Measurements from ENCODE around the gene RNF220.

The RNF220 gene

GRCh38 chr1:44631333-44631646 lies 226.2 kb downstream of the RNF220 start (continued):
- no peak for TF ChIP-seq ZXDB (tag by site-specific recombination; IDR thresholded peaks at IDR 0.05)

GRCh38 chr1:44631647-44632539 lies 226.8 kb downstream of the RNF220 start:
- Histone ChIP-seq H3K9me3 (ENCODE audit: control insufficient read depth, insufficient read depth, low read depth, low read length) (no peaks in the 10 kb centered on the region), H3K4me1 (ENCODE audit: control insufficient read depth, insufficient read depth, low read length) (no peaks in the 10 kb centered on the region), H3K36me3 (ENCODE audit: control insufficient read depth in 2 of 2, insufficient read depth in 1 of 2, low read length in 2 of 2) (peaks cover 0 to 42% of the 10 kb centered on the region in 2 experiments; a peak in 1 of 3 replicates), H3K27ac (ENCODE audit: extremely low read depth, low read depth, low read length) (peak overlapping the region; percentile 100), H3K4me3 (ENCODE audit: low read depth, low read length) (peak overlapping the region; percentile 69)
- ChIA-PET POLR2A (interaction anchor here (0.6 to 4.0 kb wide), 16 partner anchors 8 to 250 kb away, joined by 3 to 27 read pairs (median 6); partner anchors contain the start of genes ARMH1, RNF220, RPS8 and TMEM53), CTCF (interaction anchor here (0.9 to 7.3 kb wide), 6 partner anchors 16 to 414 kb away, joined by 3 to 47 read pairs (median 6); no protein-coding TSS in a partner anchor)
- TF ChIP-seq, protein P1, sequence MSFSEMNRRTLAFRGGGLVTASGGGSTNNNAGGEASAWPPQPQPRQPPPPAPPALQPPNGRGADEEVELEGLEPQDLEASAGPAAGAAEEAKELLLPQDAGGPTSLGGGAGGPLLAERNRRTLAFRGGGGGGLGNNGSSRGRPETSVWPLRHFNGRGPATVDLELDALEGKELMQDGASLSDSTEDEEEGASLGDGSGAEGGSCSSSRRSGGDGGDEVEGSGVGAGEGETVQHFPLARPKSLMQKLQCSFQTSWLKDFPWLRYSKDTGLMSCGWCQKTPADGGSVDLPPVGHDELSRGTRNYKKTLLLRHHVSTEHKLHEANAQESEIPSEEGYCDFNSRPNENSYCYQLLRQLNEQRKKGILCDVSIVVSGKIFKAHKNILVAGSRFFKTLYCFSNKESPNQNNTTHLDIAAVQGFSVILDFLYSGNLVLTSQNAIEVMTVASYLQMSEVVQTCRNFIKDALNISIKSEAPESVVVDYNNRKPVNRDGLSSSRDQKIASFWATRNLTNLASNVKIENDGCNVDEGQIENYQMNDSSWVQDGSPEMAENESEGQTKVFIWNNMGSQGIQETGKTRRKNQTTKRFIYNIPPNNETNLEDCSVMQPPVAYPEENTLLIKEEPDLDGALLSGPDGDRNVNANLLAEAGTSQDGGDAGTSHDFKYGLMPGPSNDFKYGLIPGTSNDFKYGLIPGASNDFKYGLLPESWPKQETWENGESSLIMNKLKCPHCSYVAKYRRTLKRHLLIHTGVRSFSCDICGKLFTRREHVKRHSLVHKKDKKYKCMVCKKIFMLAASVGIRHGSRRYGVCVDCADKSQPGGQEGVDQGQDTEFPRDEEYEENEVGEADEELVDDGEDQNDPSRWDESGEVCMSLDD (tag by site-specific recombination; IDR thresholded peaks at IDR 0.05) = peak; percentile 59; the same call in 1 of the 2 replicates
- no peak for TF ChIP-seq ZNF747 (tag by site-specific recombination; IDR thresholded peaks at IDR 0.05)
- no peak for TF ChIP-seq HOXA7 (CRISPR knock-in tag; IDR thresholded peaks at IDR 0.05; ENCODE audit: borderline replicate concordance)
- peak; percentile 91; the same call in 1 of the 2 replicates for TF ChIP-seq ZEB2 (tag by site-specific recombination; IDR thresholded peaks at IDR 0.05)
- TF ChIP-seq, protein P2, sequence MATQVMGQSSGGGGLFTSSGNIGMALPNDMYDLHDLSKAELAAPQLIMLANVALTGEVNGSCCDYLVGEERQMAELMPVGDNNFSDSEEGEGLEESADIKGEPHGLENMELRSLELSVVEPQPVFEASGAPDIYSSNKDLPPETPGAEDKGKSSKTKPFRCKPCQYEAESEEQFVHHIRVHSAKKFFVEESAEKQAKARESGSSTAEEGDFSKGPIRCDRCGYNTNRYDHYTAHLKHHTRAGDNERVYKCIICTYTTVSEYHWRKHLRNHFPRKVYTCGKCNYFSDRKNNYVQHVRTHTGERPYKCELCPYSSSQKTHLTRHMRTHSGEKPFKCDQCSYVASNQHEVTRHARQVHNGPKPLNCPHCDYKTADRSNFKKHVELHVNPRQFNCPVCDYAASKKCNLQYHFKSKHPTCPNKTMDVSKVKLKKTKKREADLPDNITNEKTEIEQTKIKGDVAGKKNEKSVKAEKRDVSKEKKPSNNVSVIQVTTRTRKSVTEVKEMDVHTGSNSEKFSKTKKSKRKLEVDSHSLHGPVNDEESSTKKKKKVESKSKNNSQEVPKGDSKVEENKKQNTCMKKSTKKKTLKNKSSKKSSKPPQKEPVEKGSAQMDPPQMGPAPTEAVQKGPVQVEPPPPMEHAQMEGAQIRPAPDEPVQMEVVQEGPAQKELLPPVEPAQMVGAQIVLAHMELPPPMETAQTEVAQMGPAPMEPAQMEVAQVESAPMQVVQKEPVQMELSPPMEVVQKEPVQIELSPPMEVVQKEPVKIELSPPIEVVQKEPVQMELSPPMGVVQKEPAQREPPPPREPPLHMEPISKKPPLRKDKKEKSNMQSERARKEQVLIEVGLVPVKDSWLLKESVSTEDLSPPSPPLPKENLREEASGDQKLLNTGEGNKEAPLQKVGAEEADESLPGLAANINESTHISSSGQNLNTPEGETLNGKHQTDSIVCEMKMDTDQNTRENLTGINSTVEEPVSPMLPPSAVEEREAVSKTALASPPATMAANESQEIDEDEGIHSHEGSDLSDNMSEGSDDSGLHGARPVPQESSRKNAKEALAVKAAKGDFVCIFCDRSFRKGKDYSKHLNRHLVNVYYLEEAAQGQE (tag by site-specific recombination; IDR thresholded peaks at IDR 0.05) = no peak
- peak; percentile 47; the same call in 1 of the 2 replicates for TF ChIP-seq ZNF843 (tag by site-specific recombination; IDR thresholded peaks at IDR 0.05)
- no peak for TF ChIP-seq MZF1 (tag by site-specific recombination; IDR thresholded peaks at IDR 0.05; ENCODE audit: borderline replicate concordance)
- TF ChIP-seq ZNF555 (tag by site-specific recombination; conservative IDR thresholded peaks at IDR 0.05) = no peak
- TF ChIP-seq, protein P3, sequence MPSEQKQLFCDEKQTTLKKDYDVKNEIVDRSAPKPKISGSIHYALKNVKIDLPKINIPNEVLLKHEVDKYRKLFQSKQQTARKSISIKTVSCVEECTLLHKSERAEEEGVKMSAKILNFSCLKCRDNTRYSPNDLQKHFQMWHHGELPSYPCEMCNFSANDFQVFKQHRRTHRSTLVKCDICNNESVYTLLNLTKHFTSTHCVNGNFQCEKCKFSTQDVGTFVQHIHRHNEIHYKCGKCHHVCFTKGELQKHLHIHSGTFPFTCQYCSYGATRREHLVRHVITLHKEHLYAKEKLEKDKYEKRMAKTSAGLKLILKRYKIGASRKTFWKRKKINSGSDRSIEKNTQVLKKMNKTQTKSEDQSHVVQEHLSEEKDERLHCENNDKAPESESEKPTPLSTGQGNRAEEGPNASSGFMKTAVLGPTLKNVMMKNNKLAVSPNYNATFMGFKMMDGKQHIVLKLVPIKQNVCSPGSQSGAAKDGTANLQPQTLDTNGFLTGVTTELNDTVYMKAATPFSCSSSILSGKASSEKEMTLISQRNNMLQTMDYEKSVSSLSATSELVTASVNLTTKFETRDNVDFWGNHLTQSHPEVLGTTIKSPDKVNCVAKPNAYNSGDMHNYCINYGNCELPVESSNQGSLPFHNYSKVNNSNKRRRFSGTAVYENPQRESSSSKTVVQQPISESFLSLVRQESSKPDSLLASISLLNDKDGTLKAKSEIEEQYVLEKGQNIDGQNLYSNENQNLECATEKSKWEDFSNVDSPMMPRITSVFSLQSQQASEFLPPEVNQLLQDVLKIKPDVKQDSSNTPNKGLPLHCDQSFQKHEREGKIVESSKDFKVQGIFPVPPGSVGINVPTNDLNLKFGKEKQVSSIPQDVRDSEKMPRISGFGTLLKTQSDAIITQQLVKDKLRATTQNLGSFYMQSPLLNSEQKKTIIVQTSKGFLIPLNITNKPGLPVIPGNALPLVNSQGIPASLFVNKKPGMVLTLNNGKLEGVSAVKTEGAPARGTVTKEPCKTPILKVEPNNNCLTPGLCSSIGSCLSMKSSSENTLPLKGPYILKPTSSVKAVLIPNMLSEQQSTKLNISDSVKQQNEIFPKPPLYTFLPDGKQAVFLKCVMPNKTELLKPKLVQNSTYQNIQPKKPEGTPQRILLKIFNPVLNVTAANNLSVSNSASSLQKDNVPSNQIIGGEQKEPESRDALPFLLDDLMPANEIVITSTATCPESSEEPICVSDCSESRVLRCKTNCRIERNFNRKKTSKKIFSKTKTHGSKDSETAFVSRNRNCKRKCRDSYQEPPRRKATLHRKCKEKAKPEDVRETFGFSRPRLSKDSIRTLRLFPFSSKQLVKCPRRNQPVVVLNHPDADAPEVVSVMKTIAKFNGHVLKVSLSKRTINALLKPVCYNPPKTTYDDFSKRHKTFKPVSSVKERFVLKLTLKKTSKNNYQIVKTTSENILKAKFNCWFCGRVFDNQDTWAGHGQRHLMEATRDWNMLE (tag by site-specific recombination; conservative IDR thresholded peaks at IDR 0.05; ENCODE audit: low read depth) = peak; percentile 56; the same call in 1 of the 2 replicates
- TF ChIP-seq ZNF48 (tag by site-specific recombination; IDR thresholded peaks at IDR 0.05) = no peak
- peak; percentile 72; the same call in 1 of the 2 replicates for TF ChIP-seq ZSCAN23 (tag by site-specific recombination; IDR thresholded peaks at IDR 0.05)
- TF ChIP-seq PRDM4 (tag by site-specific recombination; IDR thresholded peaks at IDR 0.05) = peak; percentile 52; the same call in 1 of the 2 replicates
- TF ChIP-seq ZNF580 (tag by site-specific recombination; IDR thresholded peaks at IDR 0.05) = peak; percentile 59
- TF ChIP-seq ZNF394 (tag by site-specific recombination; IDR thresholded peaks at IDR 0.05; ENCODE audit: borderline replicate concordance) = peak; percentile 41; the same call in 1 of the 2 replicates
- TF ChIP-seq GLI2 (tag by site-specific recombination; IDR thresholded peaks at IDR 0.05; ENCODE audit: borderline replicate concordance, low read depth) = no peak
- TF ChIP-seq, protein P4, sequence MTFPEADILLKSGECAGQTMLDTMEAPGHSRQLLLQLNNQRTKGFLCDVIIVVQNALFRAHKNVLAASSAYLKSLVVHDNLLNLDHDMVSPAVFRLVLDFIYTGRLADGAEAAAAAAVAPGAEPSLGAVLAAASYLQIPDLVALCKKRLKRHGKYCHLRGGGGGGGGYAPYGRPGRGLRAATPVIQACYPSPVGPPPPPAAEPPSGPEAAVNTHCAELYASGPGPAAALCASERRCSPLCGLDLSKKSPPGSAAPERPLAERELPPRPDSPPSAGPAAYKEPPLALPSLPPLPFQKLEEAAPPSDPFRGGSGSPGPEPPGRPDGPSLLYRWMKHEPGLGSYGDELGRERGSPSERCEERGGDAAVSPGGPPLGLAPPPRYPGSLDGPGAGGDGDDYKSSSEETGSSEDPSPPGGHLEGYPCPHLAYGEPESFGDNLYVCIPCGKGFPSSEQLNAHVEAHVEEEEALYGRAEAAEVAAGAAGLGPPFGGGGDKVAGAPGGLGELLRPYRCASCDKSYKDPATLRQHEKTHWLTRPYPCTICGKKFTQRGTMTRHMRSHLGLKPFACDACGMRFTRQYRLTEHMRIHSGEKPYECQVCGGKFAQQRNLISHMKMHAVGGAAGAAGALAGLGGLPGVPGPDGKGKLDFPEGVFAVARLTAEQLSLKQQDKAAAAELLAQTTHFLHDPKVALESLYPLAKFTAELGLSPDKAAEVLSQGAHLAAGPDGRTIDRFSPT (tag by site-specific recombination; IDR thresholded peaks at IDR 0.05) = peak; percentile 68
